ENCODE data around the gene ELK3. TPM values are rescaled to one million over a fixed set of nuclear protein-coding genes. Genes with fewer than 3 reads are reported as not detected.

ELK3 gene
- total RNA-seq, 1 donor from 2014 or later, result 60.8 TPM

DNA sequence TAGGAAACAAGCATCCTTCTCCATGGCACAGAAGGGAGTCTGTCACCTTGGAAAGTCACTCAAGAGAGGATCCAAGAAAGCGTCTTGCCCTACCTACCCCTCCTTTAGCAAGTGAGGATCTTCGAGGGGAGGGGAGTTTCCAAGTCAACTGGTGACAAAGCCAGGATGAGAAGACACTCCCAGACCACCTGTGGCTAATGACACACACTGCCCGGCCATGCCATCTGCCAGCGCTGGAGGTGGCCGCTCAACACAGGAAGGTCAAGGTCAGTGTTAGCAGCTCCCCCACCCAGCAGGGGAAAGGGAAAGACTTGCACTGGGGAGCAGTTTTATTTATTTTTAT lies 41.3 kb downstream of the ELK3 start:
- no peak for ATAC-seq (ENCODE audit: low read depth)
- TF ChIP-seq, protein P1, sequence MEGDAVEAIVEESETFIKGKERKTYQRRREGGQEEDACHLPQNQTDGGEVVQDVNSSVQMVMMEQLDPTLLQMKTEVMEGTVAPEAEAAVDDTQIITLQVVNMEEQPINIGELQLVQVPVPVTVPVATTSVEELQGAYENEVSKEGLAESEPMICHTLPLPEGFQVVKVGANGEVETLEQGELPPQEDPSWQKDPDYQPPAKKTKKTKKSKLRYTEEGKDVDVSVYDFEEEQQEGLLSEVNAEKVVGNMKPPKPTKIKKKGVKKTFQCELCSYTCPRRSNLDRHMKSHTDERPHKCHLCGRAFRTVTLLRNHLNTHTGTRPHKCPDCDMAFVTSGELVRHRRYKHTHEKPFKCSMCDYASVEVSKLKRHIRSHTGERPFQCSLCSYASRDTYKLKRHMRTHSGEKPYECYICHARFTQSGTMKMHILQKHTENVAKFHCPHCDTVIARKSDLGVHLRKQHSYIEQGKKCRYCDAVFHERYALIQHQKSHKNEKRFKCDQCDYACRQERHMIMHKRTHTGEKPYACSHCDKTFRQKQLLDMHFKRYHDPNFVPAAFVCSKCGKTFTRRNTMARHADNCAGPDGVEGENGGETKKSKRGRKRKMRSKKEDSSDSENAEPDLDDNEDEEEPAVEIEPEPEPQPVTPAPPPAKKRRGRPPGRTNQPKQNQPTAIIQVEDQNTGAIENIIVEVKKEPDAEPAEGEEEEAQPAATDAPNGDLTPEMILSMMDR (IDR thresholded peaks at IDR 0.05), result no peak
- Mint-ChIP-seq H3K27me3 (no peaks in the 10 kb centered on the region), H3K9me3 (no peaks in the 10 kb centered on the region), H3K4me3 (no peak overlapping the region), H3K36me3 (ENCODE audit: low read depth) (peaks cover 57% of the 10 kb centered on the region), H3K27ac (no peak overlapping the region), H3K4me1 (peaks cover 21% of the 10 kb centered on the region)
- DNase-seq, result no peak
- ChIA-PET CTCF (no interaction called here), POLR2A (no interaction called here)
- intact Hi-C loops (cut with micrococcal nuclease), result no loop called here

DNA sequence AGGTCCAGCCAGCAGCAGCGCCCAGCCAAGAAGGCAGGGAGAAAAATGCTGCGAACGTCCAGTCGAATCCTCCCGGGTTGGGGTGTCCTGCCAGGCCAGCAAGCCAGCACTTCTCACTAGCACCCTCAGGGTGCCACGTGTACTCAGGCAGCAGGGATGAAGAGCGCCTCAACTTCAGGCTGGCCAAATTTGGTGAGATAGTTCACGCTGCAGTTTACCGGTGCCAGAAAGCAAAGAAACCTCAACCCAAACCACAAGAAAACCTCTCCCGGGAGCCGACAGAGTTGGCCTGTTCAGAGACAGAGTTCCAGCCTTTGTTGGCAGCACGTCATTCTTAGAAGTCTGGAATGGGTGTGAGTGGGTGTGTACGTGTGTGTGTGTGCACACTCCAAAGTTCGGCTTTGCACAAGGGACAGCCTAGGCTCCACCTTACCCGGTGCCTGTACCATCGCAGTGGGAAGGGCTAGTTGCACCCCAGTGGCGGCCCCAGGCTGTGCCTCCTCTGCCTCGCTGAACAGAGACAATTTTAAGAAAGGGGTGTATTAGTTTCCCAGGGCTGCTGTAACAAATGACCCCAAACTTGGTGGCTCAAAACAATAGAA lies 42.1 kb downstream of the ELK3 start:
- no peak overlapping the region for H3K27ac Mint-ChIP-seq
- peaks cover 21% of the 10 kb centered on the region for H3K4me1 Mint-ChIP-seq
- ATAC-seq (ENCODE audit: low read depth), result no peak
- no peaks in the 10 kb centered on the region for H3K27me3 Mint-ChIP-seq
- TF ChIP-seq, protein P1 (IDR thresholded peaks at IDR 0.05), result no peak
- intact Hi-C loops (cut with micrococcal nuclease), result no loop called here
- no peak overlapping the region for H3K4me3 Mint-ChIP-seq
- H3K9me3 Mint-ChIP-seq, result no peaks in the 10 kb centered on the region
- CTCF ChIA-PET, result no interaction called here
- POLR2A ChIA-PET, result no interaction called here
- no peak for DNase-seq
- peaks cover 60% of the 10 kb centered on the region for H3K36me3 Mint-ChIP-seq (ENCODE audit: low read depth)

DNA sequence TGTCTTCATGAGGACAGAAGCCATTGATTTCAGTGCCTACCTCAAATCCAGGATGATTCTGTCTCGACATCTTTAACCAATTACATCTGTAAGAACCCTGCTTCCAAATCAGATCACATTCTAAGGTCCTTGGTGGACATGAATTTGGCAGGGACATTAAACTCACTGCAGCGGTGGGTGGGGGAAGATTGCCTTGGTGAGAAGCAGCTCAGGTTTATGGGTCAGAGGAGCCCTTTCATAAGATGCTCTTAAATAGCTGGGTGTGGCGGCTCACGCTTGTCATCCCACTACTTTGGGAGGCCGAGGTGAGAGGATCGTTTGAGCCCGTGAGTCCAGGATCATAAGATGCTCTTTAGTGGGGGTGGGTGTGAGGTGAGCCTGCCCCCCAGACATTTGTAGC lies 42.9 kb downstream of the ELK3 start:
- Mint-ChIP-seq H3K4me3 (no peak overlapping the region), H3K27me3 (no peaks in the 10 kb centered on the region), H3K36me3 (ENCODE audit: low read depth) (peaks cover 54% of the 10 kb centered on the region), H3K4me1 (peaks cover 21% of the 10 kb centered on the region), H3K9me3 (no peaks in the 10 kb centered on the region), H3K27ac (no peak overlapping the region)
- ATAC-seq (ENCODE audit: low read depth) (no peak), DNase-seq (no peak)
- intact Hi-C loops (cut with micrococcal nuclease), result loop anchor here (1.0 kb wide), 1 partner anchor 10 kb away; no protein-coding TSS in a partner anchor
- ChIA-PET POLR2A (interaction anchor here (1.0 kb wide), 1 partner anchor 162 kb away, joined by 3 read pairs; no protein-coding TSS in a partner anchor), CTCF (no interaction called here)
- TF ChIP-seq, protein P1 (IDR thresholded peaks at IDR 0.05), result no peak

DNA sequence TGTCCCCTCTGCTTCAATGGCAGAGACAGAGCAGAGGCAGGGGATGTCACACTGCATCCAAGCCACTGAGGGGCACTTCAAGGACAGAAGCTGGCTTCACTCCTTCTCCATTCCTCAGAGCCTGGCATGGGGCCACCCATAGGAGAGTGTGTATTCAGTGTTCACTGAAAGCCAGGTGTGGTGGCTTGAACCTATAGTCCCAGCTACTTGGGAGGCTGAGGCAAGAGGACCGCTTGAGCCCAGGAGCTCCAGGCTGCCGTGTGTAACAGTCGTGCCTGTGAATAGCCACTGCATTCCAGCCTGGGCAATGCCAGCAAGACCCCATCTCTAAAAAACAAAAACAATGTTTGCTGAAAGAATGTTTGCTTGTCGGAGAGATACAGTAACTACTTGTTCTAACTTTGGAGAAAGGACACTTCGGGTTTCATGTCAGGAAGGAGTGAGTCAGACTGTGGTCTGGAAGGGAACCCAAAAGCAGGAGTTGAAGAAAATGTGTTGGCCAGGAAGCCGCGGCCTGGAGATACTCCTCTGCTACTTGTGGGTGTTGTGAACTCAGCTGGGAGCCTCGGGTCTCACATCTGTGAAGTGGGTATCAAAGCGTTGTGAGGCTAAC lies 43.4 kb downstream of the ELK3 start:
- POLR2A ChIA-PET, result interaction anchor here (1.0 kb wide), 1 partner anchor 161 kb away, joined by 3 read pairs; no protein-coding TSS in a partner anchor
- no peak for ATAC-seq (ENCODE audit: low read depth)
- H3K27ac Mint-ChIP-seq, result no peak overlapping the region
- TF ChIP-seq, protein P1 (IDR thresholded peaks at IDR 0.05), result no peak
- no peaks in the 10 kb centered on the region for H3K27me3 Mint-ChIP-seq
- peaks cover 53% of the 10 kb centered on the region for H3K36me3 Mint-ChIP-seq (ENCODE audit: low read depth)
- no peak for DNase-seq
- H3K9me3 Mint-ChIP-seq, result no peaks in the 10 kb centered on the region
- H3K4me1 Mint-ChIP-seq, result peaks cover 22% of the 10 kb centered on the region
- intact Hi-C loops (cut with micrococcal nuclease), result loop anchor here (1.0 kb wide), 1 partner anchor 10 kb away; no protein-coding TSS in a partner anchor
- CTCF ChIA-PET, result no interaction called here
- H3K4me3 Mint-ChIP-seq, result no peak overlapping the region

DNA sequence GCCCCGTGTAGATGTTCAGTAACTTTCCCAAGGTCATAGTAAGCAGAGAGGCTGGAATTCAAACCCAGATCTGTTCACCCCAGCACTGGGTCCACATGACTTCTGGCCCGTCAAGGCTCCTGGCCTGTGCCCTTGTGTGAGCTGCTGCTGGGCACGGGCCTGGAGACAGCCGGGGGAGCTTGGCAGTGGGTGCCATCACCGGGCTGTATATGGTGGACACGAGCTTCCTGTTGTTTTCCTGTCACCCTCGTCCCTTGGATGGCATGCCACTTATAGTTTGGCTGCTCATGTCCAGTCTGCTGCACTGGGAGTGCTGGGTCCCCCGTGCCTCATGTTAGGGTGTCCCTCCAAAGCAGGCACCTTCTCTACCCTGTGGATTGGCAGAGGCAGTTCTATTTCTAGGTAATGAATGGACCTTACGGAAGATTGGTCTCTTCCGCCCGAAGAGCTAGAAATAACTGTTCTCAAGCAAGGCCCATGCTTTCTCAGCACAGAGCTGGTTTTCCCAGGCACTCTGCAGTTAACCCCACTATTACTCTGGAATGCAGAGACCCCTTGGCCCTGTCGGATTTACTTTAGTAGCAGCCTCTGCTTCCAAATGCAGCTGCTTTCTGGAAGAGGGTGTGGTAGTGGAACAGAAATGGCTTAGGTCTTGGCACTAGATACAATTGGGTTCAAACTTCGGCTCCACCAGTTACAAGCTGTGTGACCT lies 44.3 kb downstream of the ELK3 start:
- POLR2A ChIA-PET, result no interaction called here
- DNase-seq (no peak), ATAC-seq (ENCODE audit: low read depth) (no peak)
- Mint-ChIP-seq H3K4me3 (no peak overlapping the region), H3K4me1 (peaks cover 29% of the 10 kb centered on the region), H3K36me3 (ENCODE audit: low read depth) (peaks cover 55% of the 10 kb centered on the region), H3K27ac (no peak overlapping the region), H3K9me3 (no peaks in the 10 kb centered on the region), H3K27me3 (no peaks in the 10 kb centered on the region)
- CTCF ChIA-PET, result no interaction called here
- intact Hi-C loops (cut with micrococcal nuclease), result no loop called here
- TF ChIP-seq, protein P1 (IDR thresholded peaks at IDR 0.05), result no peak

Measured in activated B cell treated with CpG ODN at 0.5 μM for 24 hours (primary cell).